Muscle of leg (tissue), 11 donors: ENCODE measurements around the gene PIMREG. TPM values are rescaled to one million over a fixed set of nuclear protein-coding genes. Genes with fewer than 3 reads are reported as not detected.

ENCODE experiments used
- DNase-seq: peaks from one replicate; pipeline ENCODE4 v3.0.0; 2013
- H3K27ac ChIP-seq: one replicate; pipeline ENCODE4 v1.5.1; 2013; ENCODE audit warnings: mild to moderate bottlenecking, low read length, control low read depth
- H3K27me3 ChIP-seq: one replicate; pipeline ENCODE4 v1.6.1; 2013; ENCODE audit warnings: low read length; ENCODE audit not compliant: control insufficient read depth, insufficient read depth
- H3K36me3 ChIP-seq: one replicate; pipeline ENCODE4 v1.6.1; 2013; ENCODE audit warnings: low read length; ENCODE audit not compliant: control insufficient read depth, insufficient read depth
- H3K4me1 ChIP-seq: one replicate; pipeline ENCODE4 v1.6.1; 2013; ENCODE audit warnings: low read length; ENCODE audit not compliant: control insufficient read depth, insufficient read depth
- H3K4me3 ChIP-seq: one replicate; pipeline ENCODE4 v1.5.1; 2013; ENCODE audit warnings: low read length, control low read depth
- H3K9me3 ChIP-seq: replicated peaks from 2 replicates; pipeline ENCODE4 v1.6.1; 2013; ENCODE audit warnings: low read depth, low read length; ENCODE audit not compliant: control insufficient read depth
- WGBS: methylation state at CpG from one replicate; pipeline ENCODE4 v1.1.5; 2013; ENCODE audit warnings: missing lambda C conversion rate; ENCODE audit not compliant: insufficient coverage; 5-methylcytosine and 5-hydroxymethylcytosine counted together
- polyA plus RNA-seq, 8 donors: library from polyadenylated mRNA; unstranded; fragments of 120-200 nt; gene quantifications; one replicate each; pipeline versions ENCODE4 v1.2.1 to v1.2.3, GENCODE V29; 2013; ENCODE audit warnings: inconsistent platforms in 1 of 8, low replicate concordance in 1 of 8; ENCODE audit not compliant: insufficient read length in 8 of 8, insufficient read depth in 1 of 8
- total RNA-seq: library from RNA; stranded (reverse); fragments of 120-200 nt; gene quantifications from one replicate; pipeline ENCODE4 v1.2.4, GENCODE V29; 2013

PIMREG gene
- total and polyA plus RNA-seq, 9 donors = 11.3 to 22.9 (median 19.0) TPM

GRCh38 chr17:6468051-6468790 lies 24.0 kb downstream of the PIMREG start:
- Histone ChIP-seq H3K27me3 (peaks cover 2% of the 10 kb centered on the region), H3K27ac (no peak overlapping the region), H3K4me3 (no peak overlapping the region), H3K9me3 (peaks cover 3% of the 10 kb centered on the region), H3K4me1 (peaks cover 17% of the 10 kb centered on the region), H3K36me3 (no peaks in the 10 kb centered on the region)
- WGBS = 78% methylated on average over 23 of the region's 23 CpGs
- no peak for DNase-seq

GRCh38 chr17:6470146-6470718 lies 26.0 kb downstream of the PIMREG start:
- Histone ChIP-seq H3K27me3 (peaks cover 2% of the 10 kb centered on the region), H3K9me3 (peaks cover 3% of the 10 kb centered on the region), H3K36me3 (no peaks in the 10 kb centered on the region), H3K4me1 (peaks cover 24% of the 10 kb centered on the region), H3K27ac (no peak overlapping the region), H3K4me3 (no peak overlapping the region)
- 89% methylated on average over 22 of the region's 24 CpGs for WGBS
- no peak for DNase-seq

DNA sequence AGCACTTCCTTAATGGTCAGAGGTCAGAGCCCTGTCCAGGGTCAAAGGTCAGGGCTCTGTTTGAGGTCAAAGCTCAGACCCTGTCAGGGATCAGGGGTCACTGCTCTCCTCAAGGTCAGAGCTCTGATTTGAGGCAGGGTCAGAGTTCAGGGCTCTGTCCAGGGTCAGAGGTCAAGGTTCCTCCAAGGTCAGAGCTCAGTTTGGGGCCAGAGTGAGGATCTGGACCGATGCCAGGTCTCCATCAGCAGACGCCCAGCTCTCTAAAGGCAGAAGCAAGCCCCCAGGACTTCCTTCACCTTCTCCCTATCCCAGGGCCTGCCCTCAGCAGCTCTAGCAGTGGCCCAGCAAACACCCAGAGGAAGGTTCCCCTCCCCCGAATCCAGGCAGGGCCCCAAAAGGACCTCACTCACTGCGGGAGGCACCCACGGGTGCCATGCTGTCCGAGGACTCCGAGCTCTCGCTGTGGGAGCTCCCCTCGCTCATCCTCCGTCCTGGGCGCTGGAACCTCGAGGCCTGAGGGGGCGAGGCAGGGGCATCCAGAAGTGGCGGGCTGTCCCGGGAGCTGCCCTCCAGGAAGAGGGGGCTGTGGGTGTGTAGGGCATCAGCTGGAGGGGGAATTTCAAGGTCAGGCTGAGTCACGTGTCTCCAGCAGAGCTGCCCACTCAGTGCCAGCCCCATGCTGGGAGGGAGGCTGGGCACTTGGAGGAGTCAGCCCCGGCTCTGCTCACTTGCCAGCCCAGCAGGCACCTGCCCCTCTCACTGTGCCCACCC lies 26.7 kb downstream of the PIMREG start:
- Histone ChIP-seq H3K4me1 (peaks cover 24% of the 10 kb centered on the region), H3K9me3 (peaks cover 3% of the 10 kb centered on the region), H3K27ac (no peak overlapping the region), H3K27me3 (peaks cover 2% of the 10 kb centered on the region), H3K36me3 (no peaks in the 10 kb centered on the region), H3K4me3 (no peak overlapping the region)
- DNase-seq = no peak
- WGBS = 89% methylated on average over 16 of the region's 17 CpGs

GRCh38 chr17:6471531-6472465 lies 27.5 kb downstream of the PIMREG start:
- Histone ChIP-seq H3K36me3 (peaks cover 3% of the 10 kb centered on the region), H3K4me3 (no peak overlapping the region), H3K27me3 (peaks cover 2% of the 10 kb centered on the region), H3K4me1 (peaks cover 24% of the 10 kb centered on the region), H3K9me3 (peaks cover 3% of the 10 kb centered on the region), H3K27ac (no peak overlapping the region)
- 64% methylated on average over 16 of the region's 19 CpGs for WGBS
- DNase-seq = no peak

GRCh38 chr17:6472517-6472916 lies 28.3 kb downstream of the PIMREG start:
- Histone ChIP-seq H3K36me3 (peaks cover 3% of the 10 kb centered on the region), H3K27me3 (peaks cover 2% of the 10 kb centered on the region), H3K4me3 (no peak overlapping the region), H3K27ac (no peak overlapping the region), H3K9me3 (peaks cover under 1% of the 10 kb centered on the region), H3K4me1 (peaks cover 24% of the 10 kb centered on the region)
- DNase-seq = no peak
- WGBS = 90% methylated on average over 8 of the region's 10 CpGs

- H3K9me3 ChIP-seq = no peaks in the 10 kb centered on the region
- DNase-seq = peak; percentile 77
- H3K36me3 ChIP-seq = peaks cover 3% of the 10 kb centered on the region
- peaks cover 24% of the 10 kb centered on the region for H3K4me1 ChIP-seq
- no peak overlapping the region for H3K27ac ChIP-seq
- peaks cover 2% of the 10 kb centered on the region for H3K27me3 ChIP-seq
- no peak overlapping the region for H3K4me3 ChIP-seq
- WGBS = 32% methylated on average over 10 of the region's 14 CpGs
These were observed 29.0 kb downstream of the PIMREG start for GRCh38 chr17:6473128-6473767.

DNA sequence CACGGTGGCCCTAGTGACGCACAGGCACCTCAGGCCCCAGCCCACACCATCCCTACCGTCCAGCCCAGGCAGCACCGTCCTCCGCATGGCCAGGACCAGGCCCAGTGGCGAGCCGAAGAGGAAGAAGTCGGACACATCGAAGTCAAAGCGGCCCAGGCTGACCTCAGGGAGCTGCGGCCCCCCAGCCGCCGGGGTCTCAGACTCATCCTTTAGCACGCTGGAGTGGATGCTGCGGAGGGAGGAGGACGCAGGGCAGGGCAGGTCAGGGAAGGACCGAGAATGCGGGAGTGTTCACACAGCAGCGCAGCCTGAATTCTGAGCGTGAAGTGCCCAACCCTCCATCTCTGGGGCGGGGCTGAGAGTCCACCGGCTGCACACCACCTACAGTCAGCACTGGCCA lies 30.1 kb downstream of the PIMREG start:
- H3K27ac ChIP-seq = no peak overlapping the region
- H3K4me1 ChIP-seq = peaks cover 24% of the 10 kb centered on the region
- H3K9me3 ChIP-seq = no peaks in the 10 kb centered on the region
- peaks cover 3% of the 10 kb centered on the region for H3K36me3 ChIP-seq
- WGBS = 84% methylated on average over 21 of the region's 22 CpGs
- DNase-seq = no peak
- H3K4me3 ChIP-seq = no peak overlapping the region
- H3K27me3 ChIP-seq = no peaks in the 10 kb centered on the region

DNA sequence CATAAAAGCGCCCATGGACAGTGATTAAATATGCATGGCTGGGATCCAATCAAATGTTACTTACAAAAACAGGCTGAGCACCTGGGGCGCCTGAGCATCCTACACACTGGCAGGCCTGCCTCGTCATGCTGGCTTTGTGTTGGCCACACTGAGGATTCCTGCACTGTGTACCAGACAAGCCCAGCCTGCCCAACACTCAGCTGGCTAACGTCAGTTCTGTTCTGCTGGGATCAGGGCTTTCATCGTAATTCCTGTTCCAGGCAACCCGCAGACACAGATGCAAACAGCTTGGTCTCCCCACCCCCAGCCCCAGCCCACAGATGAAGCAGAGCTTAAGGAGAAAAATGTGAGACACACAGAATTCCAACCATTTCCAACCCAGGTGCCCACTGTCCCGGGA lies 30.7 kb downstream of the PIMREG start:
- Histone ChIP-seq H3K4me3 (no peak overlapping the region), H3K27me3 (no peaks in the 10 kb centered on the region), H3K9me3 (no peaks in the 10 kb centered on the region), H3K4me1 (peaks cover 26% of the 10 kb centered on the region), H3K36me3 (peaks cover 3% of the 10 kb centered on the region), H3K27ac (no peak overlapping the region)
- peak; percentile 49 for DNase-seq
- 44% methylated on average over 5 of the region's 7 CpGs for WGBS

GRCh38 chr17:6475411-6475810 lies 31.2 kb downstream of the PIMREG start:
- Histone ChIP-seq H3K36me3 (peaks cover 3% of the 10 kb centered on the region), H3K4me3 (no peak overlapping the region), H3K9me3 (no peaks in the 10 kb centered on the region), H3K27me3 (no peaks in the 10 kb centered on the region), H3K4me1 (peaks cover 29% of the 10 kb centered on the region), H3K27ac (no peak overlapping the region)
- WGBS = no CpG with 5 or more reads among the region's 4 CpGs
- no peak for DNase-seq
